HFFc6 (cell line): ENCODE measurements around the gene SLC44A5. TPM values are rescaled to one million over a fixed set of nuclear protein-coding genes. Genes with fewer than 3 reads are reported as not detected.
"Not testable (repeated sequence)": the region's sequence is repeated elsewhere in the genome, so short reads cannot be mapped to it uniquely, and the experiment has no call there.

Experiments used
- DNase-seq: peaks from one replicate; pipeline ENCODE4 v3.0.0-alpha.2; 2018
- H3K27ac Mint-ChIP-seq: 2 replicates; pipeline ENCODE4 v1.8.0; 2020; ENCODE audit warnings: mild to moderate bottlenecking, mixed read lengths
- H3K27me3 Mint-ChIP-seq: 2 replicates; pipeline ENCODE4 v1.8.0; 2021; ENCODE audit warnings: mild to moderate bottlenecking, moderate library complexity, mixed read lengths; ENCODE audit not compliant: insufficient read depth
- H3K36me3 Mint-ChIP-seq: 2 replicates; pipeline ENCODE4 v1.8.0; 2021; ENCODE audit warnings: low read depth, mixed read lengths
- H3K4me1 Mint-ChIP-seq: 2 replicates; pipeline ENCODE4 v1.8.0; 2020; ENCODE audit warnings: low read depth, mixed read lengths
- H3K4me3 Mint-ChIP-seq: 2 replicates; pipeline ENCODE4 v1.8.0; 2020; ENCODE audit warnings: mild to moderate bottlenecking, moderate library complexity, mixed read lengths
- H3K9me3 Mint-ChIP-seq: 2 replicates; pipeline ENCODE4 v1.8.0; 2020; ENCODE audit warnings: mild to moderate bottlenecking, mixed read lengths
- CTCF ChIP-seq: fragments of 200-600 bp; sonication (generic); IDR thresholded peaks from 2 replicates; pipeline ENCODE4 v1.5.0; 2021; ENCODE audit warnings: antibody characterized with exemption, mild to moderate bottlenecking
- total RNA-seq, 6 experiments: library from RNA; stranded (reverse); fragmentation: NEBNext Ultra II Directional; extraction: Animal tissue kit (Norgen Biotek cat#: 25700); gene quantifications; 2 replicates in 1 of 6; 3 replicates in 5 of 6; pipeline ENCODE4 v1.2.3, GENCODE V29; 2021

The SLC44A5 gene
- total RNA-seq, 6 experiments from 2014 or later: not detected

- Mint-ChIP-seq H3K27ac (no peak overlapping the region), H3K4me1 (no peaks in the 10 kb centered on the region), H3K36me3 (no peaks in the 10 kb centered on the region), H3K9me3 (no peaks in the 10 kb centered on the region), H3K27me3 (peaks cover 2% of the 10 kb centered on the region), H3K4me3 (no peak overlapping the region)
- DNase-seq: peak; percentile 60
- peak; percentile 85 for TF ChIP-seq CTCF
Observed at GRCh38 chr1:75203415-75204277, 407.3 kb downstream of the SLC44A5 start.

GRCh38 chr1:75202751-75203150 is 408.2 kb downstream of the SLC44A5 start:
- Mint-ChIP-seq H3K4me1 (no peaks in the 10 kb centered on the region), H3K27me3 (peaks cover 2% of the 10 kb centered on the region), H3K36me3 (no peaks in the 10 kb centered on the region), H3K9me3 (no peaks in the 10 kb centered on the region), H3K4me3 (no peak overlapping the region), H3K27ac (no peak overlapping the region)
- TF ChIP-seq CTCF: no peak
- no peak for DNase-seq

- H3K9me3 Mint-ChIP-seq: no peaks in the 10 kb centered on the region
- no peaks in the 10 kb centered on the region for H3K36me3 Mint-ChIP-seq
- H3K27ac Mint-ChIP-seq: no peak overlapping the region
- no peak overlapping the region for H3K4me3 Mint-ChIP-seq
- H3K27me3 Mint-ChIP-seq: peaks cover 2% of the 10 kb centered on the region
- TF ChIP-seq CTCF: no peak
- no peak for DNase-seq
- H3K4me1 Mint-ChIP-seq: no peaks in the 10 kb centered on the region
Observed at GRCh38 chr1:75198761-75199160, 412.2 kb downstream of the SLC44A5 start.

GRCh38 chr1:75198163-75198562 is 412.8 kb downstream of the SLC44A5 start:
- Mint-ChIP-seq H3K4me1 (no peaks in the 10 kb centered on the region), H3K27me3 (peaks cover 2% of the 10 kb centered on the region), H3K4me3 (no peak overlapping the region), H3K9me3 (no peaks in the 10 kb centered on the region), H3K27ac (no peak overlapping the region), H3K36me3 (no peaks in the 10 kb centered on the region)
- DNase-seq: no peak
- no peak for TF ChIP-seq CTCF

- H3K27me3 Mint-ChIP-seq: no peaks in the 10 kb centered on the region
- H3K27ac Mint-ChIP-seq: no peak overlapping the region
- H3K9me3 Mint-ChIP-seq: peaks cover 24% of the 10 kb centered on the region
- H3K4me3 Mint-ChIP-seq: no peak overlapping the region
- no peak for TF ChIP-seq CTCF
- no peak for DNase-seq
- no peaks in the 10 kb centered on the region for H3K4me1 Mint-ChIP-seq
- H3K36me3 Mint-ChIP-seq: no peaks in the 10 kb centered on the region
Observed at GRCh38 chr1:75188892-75189291, 422.0 kb downstream of the SLC44A5 start.

GRCh38 chr1:75181214-75181955 is 429.5 kb downstream of the SLC44A5 start:
- H3K4me3 Mint-ChIP-seq, H3K4me1 Mint-ChIP-seq, H3K36me3 Mint-ChIP-seq, H3K27ac Mint-ChIP-seq, H3K27me3 Mint-ChIP-seq, DNase-seq: not testable (repeated sequence)
- peaks cover 55% of the 10 kb centered on the region for H3K9me3 Mint-ChIP-seq
